Neutrophil (primary cell): ENCODE results near the gene FGGY.

Source experiments
- H3K27ac ChIP-seq: fragments of 200-600 bp; sonication (generic); 2 replicates; pipeline ENCODE4 v1.5.1; 2016; ENCODE audit warnings: mild to moderate bottlenecking, moderate library complexity
- H3K27me3 ChIP-seq: fragments of 200-600 bp; sonication (generic); 2 replicates; pipeline ENCODE4 v1.6.0; 2016; ENCODE audit warnings: mild to moderate bottlenecking
- H3K36me3 ChIP-seq: fragments of 200-600 bp; sonication (generic); 2 replicates; pipeline ENCODE4 v1.5.1; 2017
- H3K4me1 ChIP-seq, 2 experiments: fragments of 200-600 bp in 1 of 2; sonication (generic) in 1 of 2; 1 replicate in 1 of 2; 2 replicates in 1 of 2; pipeline versions ENCODE4 v1.5.1 to v1.6.1; 2013 to 2016; ENCODE audit warnings: low read depth in 1 of 2, low read length in 1 of 2, mild to moderate bottlenecking in 1 of 2, moderate library complexity in 1 of 2; ENCODE audit not compliant: control insufficient read depth in 1 of 2, insufficient read depth in 1 of 2
- H3K4me3 ChIP-seq, 2 experiments: fragments of 200-600 bp in 1 of 2; sonication (generic) in 1 of 2; 1 replicate in 1 of 2; 2 replicates in 1 of 2; pipeline ENCODE4 v1.5.1; 2013 to 2016; ENCODE audit warnings: low read depth in 1 of 2, low read length in 1 of 2, mild to moderate bottlenecking in 1 of 2, moderate library complexity in 1 of 2
- H3K9me3 ChIP-seq: fragments of 200-600 bp; sonication (generic); 2 replicates; pipeline ENCODE4 v1.5.1; 2016
- CTCF ChIP-seq: fragments of 200-600 bp; sonication (generic); IDR thresholded peaks from 2 replicates; pipeline ENCODE4 v1.5.1; 2016; ENCODE audit warnings: antibody characterized with exemption

The FGGY gene

GRCh38 chr1:59635097-59635496 is 338.2 kb downstream of the FGGY start:
- Histone ChIP-seq H3K9me3 (no peaks in the 10 kb centered on the region), H3K4me1 (no peaks in the 10 kb centered on the region), H3K36me3 (no peaks in the 10 kb centered on the region), H3K27ac (no peak overlapping the region), H3K4me3 (no peak overlapping the region), H3K27me3 (no peaks in the 10 kb centered on the region)
- no peak for TF ChIP-seq CTCF

- H3K27ac ChIP-seq: no peak overlapping the region
- H3K4me1 ChIP-seq: no peaks in the 10 kb centered on the region
- H3K9me3 ChIP-seq: no peaks in the 10 kb centered on the region
- H3K27me3 ChIP-seq: no peaks in the 10 kb centered on the region
- no peaks in the 10 kb centered on the region for H3K36me3 ChIP-seq
- no peak for TF ChIP-seq CTCF
- H3K4me3 ChIP-seq: no peak overlapping the region
These were observed 341.4 kb downstream of the FGGY start for GRCh38 chr1:59638231-59638711.

- no peaks in the 10 kb centered on the region for H3K27me3 ChIP-seq
- H3K9me3 ChIP-seq: no peaks in the 10 kb centered on the region
- no peaks in the 10 kb centered on the region for H3K36me3 ChIP-seq
- no peaks in the 10 kb centered on the region for H3K4me1 ChIP-seq
- TF ChIP-seq CTCF: no peak
- no peak overlapping the region for H3K4me3 ChIP-seq
- no peak overlapping the region for H3K27ac ChIP-seq
These were observed 342.4 kb downstream of the FGGY start for GRCh38 chr1:59639266-59639665.

GRCh38 chr1:59640851-59641250 is 344.0 kb downstream of the FGGY start:
- H3K4me1 ChIP-seq: no peaks in the 10 kb centered on the region
- no peak for TF ChIP-seq CTCF
- H3K9me3 ChIP-seq: no peaks in the 10 kb centered on the region
- H3K27me3 ChIP-seq: no peaks in the 10 kb centered on the region
- H3K27ac ChIP-seq: no peak overlapping the region
- no peak overlapping the region for H3K4me3 ChIP-seq
- no peaks in the 10 kb centered on the region for H3K36me3 ChIP-seq

GRCh38 chr1:59641836-59642235 is 344.9 kb downstream of the FGGY start:
- no peaks in the 10 kb centered on the region for H3K9me3 ChIP-seq
- no peak overlapping the region for H3K27ac ChIP-seq
- no peaks in the 10 kb centered on the region for H3K27me3 ChIP-seq
- H3K4me3 ChIP-seq: no peak overlapping the region
- no peaks in the 10 kb centered on the region for H3K4me1 ChIP-seq
- no peak for TF ChIP-seq CTCF
- H3K36me3 ChIP-seq: no peaks in the 10 kb centered on the region

GRCh38 chr1:59643526-59643925 is 346.6 kb downstream of the FGGY start:
- H3K9me3 ChIP-seq: no peaks in the 10 kb centered on the region
- no peak overlapping the region for H3K27ac ChIP-seq
- no peak overlapping the region for H3K4me3 ChIP-seq
- no peak for TF ChIP-seq CTCF
- H3K36me3 ChIP-seq: no peaks in the 10 kb centered on the region
- no peaks in the 10 kb centered on the region for H3K4me1 ChIP-seq
- H3K27me3 ChIP-seq: no peaks in the 10 kb centered on the region
